CD4-positive, alpha-beta T cell treated with Interleukin-6 for 4 hours (primary cell): ENCODE results near the gene MGST2.
A peak's percentile ranks its signal among the peaks of the same experiment; 100 is the strongest.

Experiments
- DNase-seq: peaks from one replicate; pipeline ENCODE4 v3.0.0-alpha.2; 2020; ENCODE audit warnings: mixed read lengths

MGST2 gene

GRCh38 chr4:139712882-139713281, 47.3 kb downstream of the MGST2 start:
- no peak for DNase-seq

GRCh38 chr4:139715746-139716391, 50.2 kb downstream of the MGST2 start:
- no peak for DNase-seq

DNA sequence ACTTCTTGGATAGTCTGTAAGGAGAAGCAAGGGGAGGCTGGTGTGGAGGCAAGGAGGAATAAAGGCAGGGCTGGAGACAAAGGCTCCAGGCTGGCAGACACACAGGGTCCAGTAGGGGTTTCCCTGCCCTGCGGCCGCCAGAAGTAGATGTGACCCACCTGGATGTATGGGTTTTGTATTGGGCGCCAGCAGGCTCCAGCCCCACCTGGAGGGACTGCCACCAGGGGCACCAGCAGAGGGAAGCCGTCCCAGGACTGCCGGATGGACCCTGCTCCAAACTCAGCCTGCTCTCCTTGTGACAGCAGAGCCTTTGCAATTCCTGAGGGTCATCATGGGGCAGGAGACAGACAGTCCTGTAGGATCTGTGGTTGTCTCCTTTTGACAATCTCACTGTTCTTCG, 52.7 kb downstream of the MGST2 start:
- no peak for DNase-seq

GRCh38 chr4:139718833-139719232, 53.2 kb downstream of the MGST2 start:
- no peak for DNase-seq

- DNase-seq = no peak
Observed at GRCh38 chr4:139719381-139720101, 53.9 kb downstream of the MGST2 start.

DNA sequence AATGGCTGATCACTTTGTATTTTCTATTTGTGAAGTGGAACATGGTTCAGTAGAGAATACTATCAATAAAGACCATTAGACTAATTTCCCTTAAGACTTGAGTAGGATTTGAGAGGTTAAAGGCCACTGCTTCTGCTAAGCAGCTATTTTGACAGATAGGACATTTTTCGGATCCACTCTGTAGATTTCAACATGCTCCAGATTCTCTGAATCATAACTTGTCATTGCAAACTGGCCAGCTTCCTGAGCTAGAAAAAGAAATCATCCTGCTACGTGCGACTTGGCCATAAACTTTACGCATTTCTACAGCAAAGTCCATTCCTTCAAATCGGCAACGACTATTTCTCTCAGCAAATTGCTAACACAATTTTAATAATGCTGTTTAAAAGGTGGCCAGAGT, 55.2 kb downstream of the MGST2 start:
- DNase-seq = no peak

GRCh38 chr4:139721789-139722188, 56.2 kb downstream of the MGST2 start:
- DNase-seq = no peak

DNA sequence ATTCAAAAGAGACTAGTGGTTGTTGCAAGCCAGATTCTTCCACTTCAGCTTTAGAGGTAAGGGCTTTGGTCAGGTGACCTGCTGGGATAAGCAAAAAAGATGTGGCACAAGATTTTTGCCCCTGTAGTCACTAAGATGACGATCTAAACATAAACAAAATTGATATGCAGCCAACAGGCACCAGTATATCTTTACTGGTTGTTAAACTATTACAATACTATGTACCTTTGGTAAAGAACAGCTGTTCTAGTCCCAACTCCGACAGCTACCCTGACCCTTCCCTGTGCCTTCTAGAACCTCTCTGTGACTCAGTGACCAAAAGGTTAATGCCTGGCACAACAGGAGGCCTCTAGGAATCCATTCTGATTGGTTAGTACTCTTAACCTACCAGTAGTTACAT, 59.6 kb downstream of the MGST2 start:
- DNase-seq = no peak

- no peak for DNase-seq
Observed at GRCh38 chr4:139726615-139727014, 61.0 kb downstream of the MGST2 start.

GRCh38 chr4:139728146-139728545, 62.5 kb downstream of the MGST2 start:
- no peak for DNase-seq

GRCh38 chr4:139728840-139729239, 63.2 kb downstream of the MGST2 start:
- no peak for DNase-seq

DNA sequence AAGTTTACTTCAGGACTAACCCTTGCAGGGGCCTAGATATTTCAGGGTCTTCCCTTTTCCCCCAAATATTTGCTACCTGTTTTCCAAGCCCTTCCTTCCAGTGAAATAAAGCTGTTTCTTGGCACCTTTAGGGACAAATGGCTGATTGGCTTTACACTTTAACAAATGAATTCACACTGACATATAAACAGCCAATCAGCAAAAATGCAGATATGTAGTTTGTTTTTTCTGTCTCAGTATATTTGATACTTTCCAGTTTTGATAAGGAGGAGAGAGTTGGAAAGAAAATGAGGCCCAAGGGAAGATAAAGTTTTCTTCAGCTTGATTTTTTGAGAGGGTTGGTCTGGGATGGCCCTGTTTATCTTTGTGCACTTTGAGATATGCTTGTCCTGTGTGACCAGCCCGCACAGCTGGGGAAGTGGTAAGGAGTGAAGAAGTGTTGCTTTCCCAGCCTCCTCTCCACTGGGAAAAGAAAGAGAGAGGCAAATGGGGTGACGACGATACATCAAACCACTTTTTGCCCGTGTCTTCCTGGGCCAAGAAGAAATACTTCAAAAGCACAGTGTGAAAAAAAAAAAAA, 67.5 kb downstream of the MGST2 start:
- DNase-seq = no peak

GRCh38 chr4:139734201-139734874, 68.7 kb downstream of the MGST2 start:
- no peak for DNase-seq

GRCh38 chr4:139734875-139735380, 69.3 kb downstream of the MGST2 start:
- peak; percentile 56 for DNase-seq

DNA sequence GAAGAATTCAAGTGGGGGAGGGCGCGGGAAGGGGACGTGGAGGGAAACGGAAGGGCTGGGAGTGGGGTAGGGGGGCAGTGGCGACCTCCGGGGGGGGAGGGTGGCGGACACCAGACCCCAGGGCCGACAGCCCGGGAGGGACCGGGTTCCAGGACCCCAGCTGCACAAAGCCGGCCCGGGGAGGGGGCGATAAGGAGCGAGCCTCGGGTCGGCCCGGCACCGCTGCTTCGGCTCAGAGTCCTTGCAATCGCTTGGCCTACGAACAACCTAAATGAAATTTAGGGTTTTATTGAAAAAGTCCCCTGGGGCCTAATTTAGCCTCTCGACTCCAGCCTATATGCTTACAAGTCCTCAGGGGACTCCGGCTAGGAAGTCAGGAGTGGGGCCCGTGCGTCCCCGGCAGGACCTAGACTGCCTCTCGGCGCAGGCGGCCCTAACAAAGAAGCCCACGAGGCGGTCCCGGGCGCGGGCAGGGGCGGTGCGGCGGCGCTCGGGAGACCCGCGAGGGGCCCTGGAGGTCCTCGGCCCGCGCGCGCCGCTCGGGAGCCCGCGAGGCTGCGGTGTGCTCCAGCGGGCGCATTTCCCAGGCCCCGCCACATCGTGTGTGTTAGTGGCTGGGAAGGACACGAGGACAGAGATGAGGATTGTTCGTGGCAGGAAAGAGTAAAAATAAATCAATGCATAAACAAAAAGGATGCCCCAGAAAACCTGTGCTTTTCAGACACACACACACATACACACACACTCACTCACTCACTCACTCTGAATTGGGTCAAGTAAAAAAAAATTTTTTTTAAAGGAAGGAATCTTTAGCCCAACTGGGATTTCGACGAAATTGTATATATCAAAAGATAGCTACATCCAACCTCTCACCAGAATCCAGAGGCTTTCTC, 70.0 kb downstream of the MGST2 start:
- DNase-seq = peak; percentile 3

- DNase-seq = no peak
Observed at GRCh38 chr4:139736274-139736660, 70.6 kb downstream of the MGST2 start.

DNA sequence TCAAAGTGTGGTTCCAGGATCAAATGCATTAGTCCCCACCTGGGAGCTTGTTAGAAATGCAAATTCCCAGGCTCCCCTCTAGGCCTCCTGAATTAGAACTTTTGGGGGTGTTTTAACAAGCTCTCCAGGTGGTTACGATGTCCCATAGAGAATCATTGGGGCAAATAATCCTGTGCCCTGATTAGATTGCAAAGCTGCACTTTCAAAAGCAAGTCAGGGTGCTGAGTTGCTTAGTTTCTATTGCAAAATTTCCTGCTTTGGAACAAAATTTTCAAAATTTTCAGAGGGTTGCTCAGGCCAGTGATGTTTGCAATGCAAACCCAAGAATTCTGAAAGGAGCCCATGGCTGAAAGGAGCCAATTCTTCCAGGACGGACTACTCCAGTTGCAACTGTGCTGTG, 71.0 kb downstream of the MGST2 start:
- no peak for DNase-seq

- DNase-seq = no peak
Observed at GRCh38 chr4:139738846-139739613, 73.4 kb downstream of the MGST2 start.

GRCh38 chr4:139740121-139740520, 74.5 kb downstream of the MGST2 start:
- no peak for DNase-seq

DNA sequence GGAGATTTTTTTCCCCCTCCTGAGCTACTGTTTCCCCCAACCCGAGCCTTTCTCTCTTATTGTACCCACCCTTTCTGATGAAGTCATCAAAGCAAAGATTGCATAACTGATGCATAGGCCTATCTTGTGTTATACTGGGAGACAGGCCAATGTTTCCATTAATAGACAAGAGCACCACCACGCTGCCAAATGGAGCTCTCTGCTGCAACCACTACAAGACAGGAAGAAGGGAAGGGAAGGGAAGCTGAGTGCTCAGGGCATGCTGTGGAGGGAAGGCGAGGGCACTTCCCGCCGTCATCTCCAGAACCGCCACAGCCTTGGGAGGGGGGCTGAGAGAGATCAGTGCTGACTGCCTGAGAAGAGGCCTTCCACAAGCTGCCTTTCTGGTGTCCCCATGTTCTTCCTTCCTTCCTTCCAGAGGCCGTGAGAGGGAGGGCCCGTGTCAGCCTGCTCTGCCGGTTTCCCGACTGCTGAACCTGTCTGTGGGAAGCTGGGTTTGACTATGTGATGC, 75.0 kb downstream of the MGST2 start:
- no peak for DNase-seq

DNA sequence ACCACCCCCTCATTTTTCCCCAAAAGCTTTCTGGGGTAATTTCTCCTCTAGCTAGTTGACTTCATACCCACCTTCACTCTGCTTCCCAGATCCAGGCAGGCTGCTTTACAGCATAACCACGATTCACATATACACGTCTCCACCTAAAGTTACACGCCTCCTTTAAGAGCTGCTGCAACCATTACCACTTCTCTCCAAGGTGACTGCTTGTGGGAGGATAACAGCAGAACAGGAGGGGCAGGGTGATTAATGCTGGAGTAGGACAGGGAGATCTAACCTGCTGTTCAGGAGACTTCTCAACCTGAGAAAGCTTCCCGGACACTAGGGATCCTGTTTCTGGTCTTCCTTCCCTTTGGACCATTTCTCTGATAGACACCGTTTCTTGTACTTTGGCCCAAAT, 77.4 kb downstream of the MGST2 start:
- no peak for DNase-seq

- DNase-seq = no peak
Observed at GRCh38 chr4:139744232-139744631, 78.6 kb downstream of the MGST2 start.
